Mammary epithelial cell (primary cell): ENCODE results near the gene KIF11.

Source experiments
- CTCF ChIP-seq, 2 donors: IDR thresholded peaks in 1 of 2; conservative IDR thresholded peaks in 1 of 2; 2 replicates each; pipeline ENCODE4 v1.5.1; 2011 to 2012; ENCODE audit warnings: inconsistent platforms in 2 of 2, low read length in 2 of 2, mild to moderate bottlenecking in 2 of 2, control low read depth in 1 of 2, low read depth in 1 of 2; ENCODE audit not compliant: insufficient read depth in 1 of 2; ENCODE audit errors: extremely low read depth in 1 of 2
- EZH2 ChIP-seq: IDR thresholded peaks from 2 replicates; pipeline ENCODE4 v1.6.1; 2012; ENCODE audit warnings: low read length, inconsistent platforms, borderline replicate concordance

GRCh38 chr10:92693534-92693893 lies 100.6 kb downstream of the KIF11 start:
- TF ChIP-seq EZH2 = no peak
- no peak for TF ChIP-seq CTCF (conservative IDR thresholded peaks at IDR 0.05 in 1 of 2, IDR thresholded peaks at IDR 0.05 in 1 of 2; ENCODE audit: extremely low read depth in 1 of 2, insufficient read depth in 1 of 2, low read depth in 1 of 2, low read length in 2 of 2)
